ENCODE measurements around the gene HES7. TPM values are rescaled to one million over a fixed set of nuclear protein-coding genes. Genes with fewer than 3 reads are reported as not detected.
"Not testable (repeated sequence)": the region's sequence is repeated elsewhere in the genome, so short reads cannot be mapped to it uniquely, and the experiment has no call there.

Gene HES7
- polyA plus RNA-seq, 6 donors from 2014 or later, result not detected

- ATAC-seq (ENCODE audit: low read depth in 2 of 2); H3K36me3 Mint-ChIP-seq; DNase-seq; H3K4me1 Mint-ChIP-seq; H3K9me3 Mint-ChIP-seq: not testable (repeated sequence)
- Mint-ChIP-seq H3K4me3 (peak overlapping the region in 1 of 8 donors; percentile 12), H3K27ac (peak overlapping the region in 1 of 6 donors; percentile 32), H3K27me3 (peaks cover 27 to 33% (median 33%) of the 10 kb centered on the region in 3 donors)
Measured at GRCh38 chr17:8106980-8107379, 16.9 kb downstream of the HES7 start.

GRCh38 chr17:8105957-8106398, 17.9 kb downstream of the HES7 start:
- H3K27me3 Mint-ChIP-seq, result peaks cover 17 to 25% (median 23%) of the 10 kb centered on the region in 3 donors
- H3K4me1 Mint-ChIP-seq, result peaks cover 0 to 6% (median under 1%) of the 10 kb centered on the region in 3 donors
- H3K9me3 Mint-ChIP-seq, result no peaks in the 10 kb centered on the region
- ATAC-seq (ENCODE audit: low read depth in 2 of 2) (no peak), DNase-seq (no peak)
- no peaks in the 10 kb centered on the region for H3K36me3 Mint-ChIP-seq
- H3K27ac Mint-ChIP-seq, result no peak overlapping the region
- no peak overlapping the region for H3K4me3 Mint-ChIP-seq

DNA sequence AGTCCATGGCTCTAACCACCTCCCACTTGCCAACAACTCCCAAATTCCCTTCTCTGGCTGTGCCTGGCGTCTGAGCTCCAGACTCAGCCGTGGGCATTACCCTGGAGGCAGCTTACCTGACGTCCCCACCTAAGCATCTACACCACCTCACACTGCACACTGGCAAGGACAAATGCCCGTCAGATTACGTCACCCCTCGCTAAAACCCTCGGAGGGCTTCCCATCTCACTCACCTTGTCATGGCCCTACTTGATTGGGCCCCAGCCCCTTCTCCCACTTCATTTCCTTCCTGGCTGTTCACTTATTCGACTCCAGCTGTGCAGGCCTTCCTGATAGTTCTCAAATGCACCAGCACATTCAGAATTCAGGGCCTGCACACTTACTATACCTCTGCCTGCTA, 19.0 kb downstream of the HES7 start:
- Mint-ChIP-seq H3K27me3 (peaks cover 12 to 21% (median 16%) of the 10 kb centered on the region in 3 donors), H3K36me3 (no peaks in the 10 kb centered on the region), H3K27ac (peak overlapping the region in 1 of 6 donors; percentile 12), H3K9me3 (no peaks in the 10 kb centered on the region), H3K4me3 (no peak overlapping the region), H3K4me1 (no peaks in the 10 kb centered on the region)
- DNase-seq, result no peak
- no peak for ATAC-seq (ENCODE audit: low read depth in 2 of 2)

DNA sequence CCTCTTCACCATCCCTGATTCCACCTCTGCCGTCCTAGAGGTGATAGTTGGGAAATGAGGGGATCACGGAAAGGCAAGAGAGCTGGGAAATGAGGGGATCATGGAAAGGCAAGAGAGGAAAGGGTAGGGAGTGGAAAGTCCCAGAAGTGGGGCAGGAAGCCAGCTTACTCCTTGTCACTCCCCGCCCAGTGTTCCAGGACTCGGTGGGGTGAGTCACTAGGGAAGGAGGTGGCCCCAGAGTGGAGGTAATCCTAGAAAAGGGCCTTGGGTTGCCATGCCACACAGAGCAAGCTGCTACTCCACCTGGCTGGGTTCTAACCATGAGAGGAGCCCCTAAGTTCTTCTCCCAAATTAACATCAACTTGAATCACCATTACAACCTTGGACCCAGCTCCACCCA, 20.4 kb downstream of the HES7 start:
- ATAC-seq (ENCODE audit: low read depth in 2 of 2) (no peak), DNase-seq (no peak)
- H3K9me3 Mint-ChIP-seq, result no peaks in the 10 kb centered on the region
- no peak overlapping the region for H3K4me3 Mint-ChIP-seq
- H3K27ac Mint-ChIP-seq, result no peak overlapping the region
- peaks cover 0 to 4% (median 0%) of the 10 kb centered on the region in 3 donors for H3K4me1 Mint-ChIP-seq
- no peaks in the 10 kb centered on the region for H3K36me3 Mint-ChIP-seq
- H3K27me3 Mint-ChIP-seq, result peaks cover 8 to 21% (median 12%) of the 10 kb centered on the region in 3 donors

- H3K27ac Mint-ChIP-seq, result no peak overlapping the region
- H3K36me3 Mint-ChIP-seq, result no peaks in the 10 kb centered on the region
- no peaks in the 10 kb centered on the region for H3K9me3 Mint-ChIP-seq
- peaks cover 11 to 17% (median 12%) of the 10 kb centered on the region in 3 donors for H3K27me3 Mint-ChIP-seq
- H3K4me3 Mint-ChIP-seq, result no peak overlapping the region
- no peak for ATAC-seq (ENCODE audit: low read depth in 2 of 2)
- H3K4me1 Mint-ChIP-seq, result peaks cover 0 to 4% (median 0%) of the 10 kb centered on the region in 3 donors
- DNase-seq, result no peak
Measured at GRCh38 chr17:8101721-8102120, 22.2 kb downstream of the HES7 start.

DNA sequence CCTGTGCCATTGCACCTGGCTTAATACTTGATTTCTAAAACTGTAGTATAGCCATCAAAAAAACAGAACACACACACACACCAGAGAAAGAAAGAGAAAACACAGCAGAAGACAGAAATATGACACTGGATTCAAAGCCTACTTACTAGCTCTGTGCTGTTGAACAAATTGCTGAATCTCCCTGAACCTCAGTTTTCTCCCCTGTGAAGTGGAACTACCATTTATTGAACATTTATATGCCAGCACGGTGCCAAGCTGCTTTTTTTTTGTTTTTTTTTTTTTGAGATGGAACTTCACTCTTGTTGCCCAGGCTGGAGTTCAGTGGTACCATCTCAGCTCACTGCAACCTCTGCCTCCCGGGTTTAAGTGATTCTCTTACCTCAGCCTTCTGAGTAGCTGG, 23.1 kb downstream of the HES7 start:
- H3K4me3 Mint-ChIP-seq, result no peak overlapping the region
- no peak for DNase-seq

DNA sequence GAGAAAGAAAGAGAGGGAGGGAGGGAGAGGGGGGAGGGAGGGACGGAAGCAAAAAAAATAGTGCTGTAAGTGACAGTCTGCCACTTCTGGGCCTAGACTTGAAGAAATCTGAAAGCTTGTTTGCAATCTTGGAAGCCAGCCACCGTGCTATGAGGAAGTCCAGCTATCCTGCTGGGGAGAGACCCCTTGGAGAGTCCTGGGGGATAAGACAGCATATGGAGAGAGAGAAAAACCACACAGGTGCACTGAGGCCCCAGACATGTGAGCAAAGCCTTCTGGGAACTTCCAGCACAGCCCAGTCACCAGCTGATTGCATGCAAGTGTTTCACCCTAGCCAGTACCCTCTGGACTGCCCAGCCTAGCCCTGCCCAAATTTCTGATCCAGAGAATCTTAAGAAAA, 23.8 kb downstream of the HES7 start:
- Mint-ChIP-seq H3K4me3 (no peak overlapping the region), H3K27ac (peak overlapping the region in 1 of 6 donors; percentile 39), H3K27me3 (peaks cover 10 to 22% (median 18%) of the 10 kb centered on the region in 3 donors), H3K9me3 (no peaks in the 10 kb centered on the region), H3K4me1 (peaks cover 0 to 4% (median 0%) of the 10 kb centered on the region in 3 donors), H3K36me3 (no peaks in the 10 kb centered on the region)
- ATAC-seq (ENCODE audit: low read depth in 2 of 2) (no peak), DNase-seq (no peak)

More for the DNA sequence above, 23.1 kb downstream of the HES7 start:
- ATAC-seq (ENCODE audit: low read depth in 2 of 2), result no peak
- H3K27me3 Mint-ChIP-seq, result peaks cover 10 to 20% (median 15%) of the 10 kb centered on the region in 3 donors
- no peak overlapping the region for H3K27ac Mint-ChIP-seq
- H3K9me3 Mint-ChIP-seq, result no peaks in the 10 kb centered on the region
- H3K36me3 Mint-ChIP-seq, result no peaks in the 10 kb centered on the region
- peaks cover 0 to 4% (median 0%) of the 10 kb centered on the region in 3 donors for H3K4me1 Mint-ChIP-seq

DNA sequence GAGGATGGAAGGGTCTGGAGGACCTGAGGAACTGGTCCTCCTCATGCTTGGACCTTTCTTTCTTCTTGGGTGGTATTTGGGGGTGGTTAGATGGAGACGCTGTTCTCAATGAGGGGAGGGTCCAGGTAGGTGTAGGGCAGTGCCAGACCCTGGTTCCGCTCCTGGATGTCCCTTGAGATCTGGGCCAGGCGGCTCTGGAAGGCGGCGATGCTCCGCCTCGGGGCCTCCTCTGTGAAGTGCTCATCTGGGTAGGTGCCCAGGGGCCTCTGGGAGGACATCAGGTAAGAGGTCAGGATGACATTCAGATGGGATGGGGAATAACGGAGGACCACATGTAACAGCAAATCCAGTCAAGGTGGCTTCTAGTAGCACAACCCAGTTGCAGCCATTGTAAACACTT, 27.4 kb downstream of the HES7 start:
- ATAC-seq (ENCODE audit: low read depth in 2 of 2) (no peak), DNase-seq (no peak)
- Mint-ChIP-seq H3K4me3 (no peak overlapping the region), H3K27ac (no peak overlapping the region), H3K36me3 (no peaks in the 10 kb centered on the region), H3K27me3 (peaks cover 10 to 30% (median 13%) of the 10 kb centered on the region in 3 donors), H3K4me1 (peaks cover 7 to 25% (median 9%) of the 10 kb centered on the region in 3 donors), H3K9me3 (no peaks in the 10 kb centered on the region)

DNA sequence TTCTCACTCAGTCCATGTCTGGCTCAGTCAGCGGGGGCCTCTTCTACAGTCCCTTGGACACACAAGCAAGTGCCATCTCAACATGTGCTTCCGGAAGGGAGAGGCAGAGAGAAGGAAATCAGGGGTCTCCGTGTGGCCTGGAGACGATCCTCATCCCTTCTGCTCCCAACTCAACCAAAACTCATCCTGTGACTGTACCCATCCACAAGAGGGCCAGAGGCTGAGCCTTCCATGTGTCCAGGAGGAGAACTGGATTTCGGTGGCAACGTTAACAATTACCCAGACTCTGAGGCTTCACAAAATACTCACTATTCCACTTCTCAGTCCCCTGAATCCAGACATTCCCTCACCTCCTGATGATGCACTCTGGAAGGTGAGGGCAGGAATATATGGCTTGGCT, 28.5 kb downstream of the HES7 start:
- Mint-ChIP-seq H3K4me1 (peaks cover 19 to 36% (median 21%) of the 10 kb centered on the region in 3 donors), H3K9me3 (no peaks in the 10 kb centered on the region), H3K4me3 (no peak overlapping the region), H3K36me3 (no peaks in the 10 kb centered on the region), H3K27ac (peak overlapping the region in 1 of 6 donors; percentile 42), H3K27me3 (peaks cover 10 to 30% (median 13%) of the 10 kb centered on the region in 3 donors)
- DNase-seq, result no peak
- ATAC-seq (ENCODE audit: low read depth in 2 of 2), result no peak

DNA sequence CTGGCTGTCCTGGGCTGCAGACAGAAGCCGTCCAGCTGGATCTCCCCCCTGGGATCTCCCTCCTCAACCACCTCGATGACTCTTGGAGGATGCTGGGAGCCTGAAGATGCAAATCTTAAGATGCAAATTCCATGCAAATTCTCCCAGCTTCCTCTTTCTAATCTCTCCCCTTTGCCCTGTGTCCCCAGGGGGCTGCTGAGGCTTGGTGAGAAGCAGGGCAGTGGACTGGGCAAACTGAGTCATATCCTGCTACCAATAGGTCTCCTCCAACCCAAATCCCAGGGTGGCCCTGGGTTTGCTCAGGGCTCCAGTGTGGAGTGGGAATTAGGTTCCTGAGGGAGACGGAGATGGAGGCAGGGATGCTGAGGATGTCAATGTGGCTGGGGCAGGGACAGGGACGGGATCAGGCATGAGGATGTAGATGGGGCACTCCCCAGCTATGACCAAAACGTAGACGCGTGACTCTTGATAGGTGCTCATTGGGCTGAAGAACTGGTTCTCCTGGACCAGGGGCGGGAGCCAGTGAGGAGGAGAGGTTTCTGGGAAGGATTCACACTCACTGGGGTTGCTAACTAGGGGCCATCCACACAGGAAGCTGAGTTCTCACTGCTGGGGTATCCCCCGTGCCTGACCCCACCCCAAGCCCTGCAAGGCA, 32.7 kb downstream of the HES7 start:
- DNase-seq (peak; percentile 80), ATAC-seq (ENCODE audit: low read depth in 2 of 2) (peak; percentile 92 to 94)
- Mint-ChIP-seq H3K27ac (peak overlapping the region; percentile 58 to 96 (median 89)), H3K4me1 (peaks cover 36 to 58% (median 38%) of the 10 kb centered on the region in 3 donors), H3K9me3 (no peaks in the 10 kb centered on the region), H3K4me3 (peak overlapping the region; percentile 42 to 88 (median 76)), H3K36me3 (no peaks in the 10 kb centered on the region), H3K27me3 (peaks cover 7 to 41% (median 17%) of the 10 kb centered on the region in 3 donors)

DNA sequence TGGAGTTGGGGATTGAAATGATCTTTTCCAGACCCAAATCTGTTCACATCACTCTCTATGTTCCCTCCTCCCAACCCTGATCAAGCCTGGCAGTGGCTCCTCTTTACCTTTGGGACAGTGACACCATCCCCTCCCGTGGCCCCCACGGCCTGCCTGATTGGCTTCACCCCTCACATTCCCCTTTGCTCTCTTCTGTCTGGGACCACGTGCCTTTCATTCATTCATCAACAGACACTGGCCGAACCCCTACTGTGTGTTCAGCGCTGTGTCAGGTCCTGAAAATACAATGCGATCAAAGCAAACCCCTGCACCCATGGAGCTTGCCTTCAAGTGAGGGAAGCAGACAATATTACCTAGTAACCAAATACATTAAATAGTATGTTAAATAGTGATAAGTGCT, 34.2 kb downstream of the HES7 start:
- no peak for ATAC-seq (ENCODE audit: low read depth in 2 of 2)
- Mint-ChIP-seq H3K36me3 (no peaks in the 10 kb centered on the region), H3K4me1 (peaks cover 36 to 58% (median 38%) of the 10 kb centered on the region in 3 donors), H3K9me3 (no peaks in the 10 kb centered on the region), H3K4me3 (peak overlapping the region in 5 of 8 donors; percentile 1 to 29 (median 18)), H3K27me3 (peaks cover 4 to 36% (median 10%) of the 10 kb centered on the region in 3 donors), H3K27ac (peak overlapping the region in 5 of 6 donors; percentile 28 to 91 (median 47))
- no peak for DNase-seq

- no peaks in the 10 kb centered on the region for H3K36me3 Mint-ChIP-seq
- no peak overlapping the region for H3K27ac Mint-ChIP-seq
- DNase-seq, result no peak
- H3K4me3 Mint-ChIP-seq, result peak overlapping the region in 1 of 8 donors; percentile 61
- H3K4me1 Mint-ChIP-seq, result peaks cover 30 to 45% (median 33%) of the 10 kb centered on the region in 3 donors
- no peak for ATAC-seq (ENCODE audit: low read depth in 2 of 2)
- H3K9me3 Mint-ChIP-seq, result no peaks in the 10 kb centered on the region
- peaks cover 0 to 34% (median 10%) of the 10 kb centered on the region in 3 donors for H3K27me3 Mint-ChIP-seq
Measured at GRCh38 chr17:8087952-8088230, 36.0 kb downstream of the HES7 start.

DNA sequence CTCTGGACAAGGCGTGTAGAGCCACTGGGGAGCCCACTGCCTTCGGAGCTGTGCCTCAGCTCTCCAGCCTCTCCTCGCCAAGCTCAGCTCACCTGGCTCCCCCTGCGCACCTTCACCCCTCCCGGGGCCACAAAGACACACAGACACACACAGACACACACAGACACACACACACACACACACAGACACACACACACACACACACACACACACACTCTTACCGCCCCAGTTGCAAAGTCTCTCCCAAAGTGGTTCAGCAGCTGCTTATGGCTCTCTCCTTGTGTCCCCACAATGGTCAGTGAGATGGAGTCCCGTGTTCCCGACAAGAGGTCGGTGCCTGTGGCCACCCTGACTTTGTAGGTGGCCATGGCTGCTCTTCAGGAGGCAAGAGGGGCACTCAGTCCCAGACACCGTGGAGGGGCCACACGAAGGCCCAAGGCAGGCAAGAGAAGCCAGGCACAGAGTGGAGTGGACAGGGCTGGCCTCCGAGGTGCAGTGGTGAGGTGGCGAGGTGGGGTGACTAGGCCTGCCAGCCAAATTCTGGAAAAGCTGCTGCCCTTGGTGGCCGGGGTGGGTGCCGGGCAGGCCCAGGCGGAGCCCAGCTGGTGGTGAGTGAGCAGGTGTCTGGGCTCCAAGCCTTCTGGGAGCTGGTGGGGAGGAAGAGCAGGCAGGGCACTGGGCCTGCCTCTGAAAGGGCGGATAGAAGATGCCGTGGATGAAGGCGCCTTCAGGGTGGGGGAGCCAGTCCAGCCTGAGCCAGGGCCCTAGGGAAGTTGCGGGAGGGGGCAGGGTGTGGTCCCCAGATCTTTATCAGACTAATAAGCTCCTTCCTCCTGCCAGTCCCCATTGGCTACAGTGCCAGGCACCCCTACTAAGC, 36.6 kb downstream of the HES7 start, which contains the start of gene ALOX12B:
Gene ALOX12B (minus strand): TSS at position 642 of the 877 bp plus-strand sequence. CDS start 274 bp downstream, at position 368.
- Mint-ChIP-seq H3K27ac (peak within 1 kb of the TSS in 1 of 6 donors; percentile 63), H3K4me3 (peak within 1 kb of the TSS in 1 of 8 donors; percentile 65)

More for the DNA sequence above, 36.6 kb downstream of the HES7 start, which contains the start of gene ALOX12B:
- Mint-ChIP-seq H3K27me3 (peaks cover 0 to 34% (median 10%) of the 10 kb centered on the region in 3 donors), H3K9me3 (no peaks in the 10 kb centered on the region), H3K36me3 (no peaks in the 10 kb centered on the region), H3K4me1 (peaks cover 30 to 40% (median 33%) of the 10 kb centered on the region in 3 donors)
- ATAC-seq (ENCODE audit: low read depth in 2 of 2), result no peak
- DNase-seq, result no peak

Measured in naive B cell (primary cell).